GM12878 (cell line): Measurements from ENCODE around the gene TTLL11. TPM values are rescaled to one million over a fixed set of nuclear protein-coding genes. Genes with fewer than 3 reads are reported as not detected.

Experiments used
- ATAC-seq: fragments of 200-7000 bp; cut with Tn5 transposase; 3 replicates; pipeline ENCODE4 v1.9.1; 2020; ENCODE audit warnings: mild to moderate bottlenecking, moderate library complexity
- BruUV-seq: library from RNA; stranded (reverse); fragments of 400-500 nt; replicated peaks from 2 replicates; lab custom pipeline; 2021; lab: Mats Ljungman, UMichigan
- CTCF ChIA-PET: fragments of 300-600 bp; sonication (Branson Sonifier 250); formaldehyde crosslinking; extraction: SDS; loops from one replicate; lab custom pipeline; 2021; ENCODE audit warnings: inconsistent platforms; lab: Yijun Ruan, JAX
- POLR2A ChIA-PET: fragments of 350-600 bp; formaldehyde crosslinking; extraction: SDS; loops from one replicate; lab custom pipeline; 2021; ENCODE audit warnings: inconsistent platforms; lab: Charles Lee
- RAD21 ChIA-PET: fragments of 300-600 bp; sonication (Branson Sonifier 250); formaldehyde crosslinking; loops from one replicate; lab custom pipeline; 2023; ENCODE audit warnings: antibody characterized with exemption; ENCODE audit not compliant: unreplicated experiment; lab: Charles Lee
- SMC1A ChIA-PET: fragments of 300-600 bp; sonication (Branson Sonifier 250); formaldehyde crosslinking; loops from one replicate; lab custom pipeline; 2023; ENCODE audit not compliant: unreplicated experiment, uncharacterized antibody; lab: Charles Lee
- DNase-seq: peaks from one replicate; pipeline ENCODE4 v3.0.0-alpha.2; 2011; ENCODE audit warnings: low read depth, low spot score
- FAIRE-seq: peaks from 3 replicates; lab custom pipeline; 2011; peaks lifted over from hg19 to GRCh38; lab: Jason Lieb, UNC
- H2AFZ ChIP-seq: 2 replicates; pipeline ENCODE4 v1.6.0; 2011; ENCODE audit warnings: low read depth, low read length, control low read depth; ENCODE audit not compliant: control insufficient read depth
- H3K27ac ChIP-seq: 2 replicates; pipeline ENCODE4 v1.5.1; 2011; ENCODE audit warnings: control low read depth; ENCODE audit not compliant: control insufficient read depth, insufficient read depth
- H3K27me3 ChIP-seq, 2 experiments: replicated peaks in 1 of 2; 2 replicates each; pipeline versions ENCODE4 v1.6.0 to v1.6.1; 2011; ENCODE audit warnings: low read length in 1 of 2; ENCODE audit not compliant: control insufficient read depth in 2 of 2, insufficient read depth in 2 of 2
- H3K36me3 ChIP-seq, 2 experiments: 2 replicates each; pipeline ENCODE4 v1.5.1; 2011; ENCODE audit warnings: low read length in 1 of 2; ENCODE audit not compliant: control insufficient read depth in 2 of 2, insufficient read depth in 2 of 2
- H3K4me1 ChIP-seq: 2 replicates; pipeline ENCODE4 v1.6.1; 2011; ENCODE audit warnings: mild to moderate bottlenecking, low read length, moderate library complexity, mixed read lengths; ENCODE audit not compliant: control insufficient read depth, insufficient read depth
- H3K4me2 ChIP-seq: 2 replicates; pipeline ENCODE4 v1.6.0; 2011; ENCODE audit warnings: control low read depth; ENCODE audit not compliant: control insufficient read depth, insufficient read depth
- H3K4me3 ChIP-seq: fragments of 200-600 bp; sonication (generic); 2 replicates; pipeline ENCODE4 v1.5.1; 2016
- H3K79me2 ChIP-seq: 2 replicates; pipeline ENCODE4 v1.6.0; 2011; ENCODE audit warnings: low read length; ENCODE audit not compliant: control insufficient read depth, insufficient read depth
- H3K9ac ChIP-seq: 2 replicates; pipeline ENCODE4 v1.8.0; 2011; ENCODE audit warnings: low read length, control low read depth, mixed read lengths; ENCODE audit not compliant: control insufficient read depth, insufficient read depth
- H3K9me3 ChIP-seq: replicated peaks from 3 replicates; pipeline ENCODE4 v1.5.1; 2011; ENCODE audit warnings: mild to moderate bottlenecking, low read length; ENCODE audit not compliant: control insufficient read depth, insufficient read depth
- H4K20me1 ChIP-seq: 2 replicates; pipeline ENCODE4 v1.6.0; 2011; ENCODE audit not compliant: control insufficient read depth, insufficient read depth
- ASH2L ChIP-seq: fragments of 300-600, 200-600 bp; sonication (generic); IDR thresholded peaks from 2 replicates; pipeline ENCODE4 v1.6.1; 2017; ENCODE audit warnings: low read depth, mild to moderate bottlenecking, borderline replicate concordance
- CBX3 ChIP-seq: fragments of 200-600 bp; sonication (generic); IDR thresholded peaks from 2 replicates; pipeline ENCODE4 v1.6.1; 2016; ENCODE audit warnings: low read depth, borderline replicate concordance
- GATAD2B ChIP-seq: fragments of 450-650 bp; conservative IDR thresholded peaks from 2 replicates; pipeline ENCODE4 v1.6.1; 2017; ENCODE audit warnings: low read depth, mild to moderate bottlenecking, moderate library complexity
- KLF5 ChIP-seq: fragments of 450-650 bp; IDR thresholded peaks from 2 replicates; pipeline ENCODE4 v1.6.1; 2014; ENCODE audit warnings: mild to moderate bottlenecking; ENCODE audit not compliant: partially characterized antibody
- MEF2A ChIP-seq: IDR thresholded peaks from 2 replicates; pipeline ENCODE4 v1.6.1; 2011; ENCODE audit warnings: low read depth, mild to moderate bottlenecking, low read length, moderate library complexity; ENCODE audit not compliant: insufficient read depth
- PBX3 ChIP-seq: IDR thresholded peaks from 2 replicates; pipeline ENCODE4 v1.6.1; 2011; ENCODE audit warnings: mild to moderate bottlenecking, low read depth, low read length, moderate library complexity; ENCODE audit not compliant: insufficient replicate concordance
- PRDM15 ChIP-seq: fragments of 450-650 bp; formaldehyde crosslinking; IDR thresholded peaks from 2 replicates; pipeline ENCODE4 v1.4.0; 2020; ENCODE audit warnings: mild to moderate bottlenecking, moderate library complexity
- SMAD1 ChIP-seq: fragments of 450-650 bp; IDR thresholded peaks from 2 replicates; pipeline ENCODE4 v1.6.1; 2018; ENCODE audit warnings: mild to moderate bottlenecking, low read depth; ENCODE audit not compliant: partially characterized antibody
- SMAD5 ChIP-seq: IDR thresholded peaks from 2 replicates; pipeline ENCODE4 v1.6.1; 2016; ENCODE audit warnings: antibody characterized with exemption, low read depth
- SMC3 ChIP-seq: IDR thresholded peaks from 2 replicates; pipeline ENCODE4 v1.6.1; 2011; ENCODE audit warnings: low read length, improper control_type of control experiment, borderline replicate concordance
- ZNF592 ChIP-seq: fragments of 450-650 bp; IDR thresholded peaks from 2 replicates; pipeline ENCODE4 v1.6.1; 2017; ENCODE audit warnings: mild to moderate bottlenecking, moderate library complexity
- WGBS: methylation state at CpG from one replicate; pipeline ENCODE4 v1.1.6; 2016; ENCODE audit warnings: low lambda C conversion rate; ENCODE audit not compliant: insufficient replicate concordance, insufficient coverage; ENCODE audit errors: missing lambda C conversion rate; 5-methylcytosine and 5-hydroxymethylcytosine counted together
- in situ Hi-C: fragments of 300-500 bp; cut with MboI; formaldehyde crosslinking; loops from 9 replicates; pipeline ENCODE4 v1.14.3; 2018; ENCODE audit warnings: mixed read lengths
- intact Hi-C: fragments of 100-400 bp; cut with micrococcal nuclease; formaldehyde crosslinking; loops from one replicate; pipeline ENCODE4 v1.14.2; 2022; ENCODE audit not compliant: unreplicated experiment
- polyA plus RNA-seq, 11 experiments: library from polyadenylated mRNA; depleted of rRNA in 4 of 11; unstranded in 6 of 11; stranded (reverse) in 5 of 11; fragments of >200 nt; fragmentation: Nextera tagmentation in 4 of 11; fragmentation: Illumina TruSeq in 1 of 11; extraction: Ambion mirVana in 4 of 11; extraction: Trizol in 1 of 11; gene quantifications; 1 replicate in 1 of 11; 2 replicates in 10 of 11; pipeline versions ENCODE4 v1.2.1 to v1.2.3, GENCODE V29; 2011 to 2016; ENCODE audit warnings: inconsistent platforms in 2 of 11, missing spikeins in 2 of 11, low read depth in 1 of 11
- total RNA-seq, 4 experiments: library from RNA; depleted of rRNA in 3 of 4; stranded (reverse); fragments of >200 nt in 3 of 4; fragmentation: Illumina TruSeq in 1 of 4; extraction: Trizol in 1 of 4; gene quantifications; 2 replicates each; pipeline versions ENCODE4 v1.2.1 to v1.2.3, GENCODE V29; 2013 to 2021

TTLL11 gene
- total and polyA plus RNA-seq, 10 of the 15 experiments (the other 5 are each of a cell fraction or from before 2014, with no cell fraction given), result 1.2 to 3.7 (median 2.9) TPM

- TF ChIP-seq ZNF592, result no peak
These were observed 309.3 kb downstream of the TTLL11 start (continued) for GRCh38 chr9:121783521-121784507.

- ChIA-PET CTCF (no interaction called here), POLR2A (no interaction called here), RAD21 (no interaction called here), SMC1A (no interaction called here)
- no TSS peak for BruUV-seq
- intact Hi-C loops (no loop called here), in situ Hi-C loops (no loop called here)
- no peaks in the 10 kb centered on the region for H3K79me2 ChIP-seq
- FAIRE-seq (no peak), DNase-seq (no peak), ATAC-seq (no peak)
- H3K36me3 ChIP-seq, result no peaks in the 10 kb centered on the region
- H3K27me3 ChIP-seq, result peaks cover 2 to 8% of the 10 kb centered on the region in 2 experiments; a peak in 3 of 4 replicates
- H3K9ac ChIP-seq, result no peak overlapping the region
- no peaks in the 10 kb centered on the region for H3K9me3 ChIP-seq
- WGBS, result 0% methylated on average over 2 of the region's 2 CpGs
- no peak overlapping the region for H3K4me2 ChIP-seq
- no peak overlapping the region for H3K4me3 ChIP-seq
- H4K20me1 ChIP-seq, result no peaks in the 10 kb centered on the region
- no peak overlapping the region for H3K27ac ChIP-seq
- no peak overlapping the region for H2AFZ ChIP-seq
- no peaks in the 10 kb centered on the region for H3K4me1 ChIP-seq
- TF ChIP-seq SMC3 (no peak), MEF2A (no peak), PBX3 (no peak), PRDM15 (CRISPR knock-in tag) (no peak), SMAD5 (no peak), KLF5 (no peak), CBX3 (no peak), GATAD2B (no peak), SMAD1 (no peak), ASH2L (no peak)
These were observed 310.0 kb downstream of the TTLL11 start for GRCh38 chr9:121783111-121783510.
